ENCODE results near the gene SSX3. TPM values are rescaled to one million over a fixed set of nuclear protein-coding genes. Genes with fewer than 3 reads are reported as not detected.

Gene SSX3
- total and polyA plus RNA-seq, 10 of the 15 experiments (the other 5 are each of a cell fraction or from before 2014, with no cell fraction given), result not detected

GRCh38 chrX:48357681-48358080, 1.2 kb upstream of the SSX3 start:
- ATAC-seq, result no peak
- in situ Hi-C loops (cut with MboI), result no loop called here
- Histone ChIP-seq H3K4me1 (ENCODE audit: control insufficient read depth, insufficient read depth, low read length) (no peaks in the 10 kb centered on the region), H3K4me2 (ENCODE audit: control insufficient read depth, insufficient read depth) (no peak overlapping the region), H3K27ac (ENCODE audit: control insufficient read depth, insufficient read depth) (no peak overlapping the region), H3K9me3 (replicated peaks; ENCODE audit: control insufficient read depth, insufficient read depth, low read length) (no peaks in the 10 kb centered on the region), H4K20me1 (ENCODE audit: control insufficient read depth, insufficient read depth) (no peaks in the 10 kb centered on the region), H3K4me3 (no peak overlapping the region), H2AFZ (ENCODE audit: control insufficient read depth, low read depth, low read length) (no peak overlapping the region), H3K9ac (ENCODE audit: control insufficient read depth, insufficient read depth, low read length) (no peak overlapping the region), H3K36me3 (ENCODE audit: control insufficient read depth in 2 of 2, insufficient read depth in 2 of 2, low read length in 1 of 2) (no peaks in the 10 kb centered on the region), H3K27me3 (replicated peaks in 1 of 2; ENCODE audit: control insufficient read depth in 2 of 2, insufficient read depth in 2 of 2, low read length in 1 of 2) (no peaks in the 10 kb centered on the region), H3K79me2 (ENCODE audit: control insufficient read depth, insufficient read depth, low read length) (no peaks in the 10 kb centered on the region)
- ChIA-PET POLR2A (no interaction called here), CTCF (no interaction called here), RAD21 (ENCODE audit: unreplicated experiment) (no interaction called here), SMC1A (ENCODE audit: uncharacterized antibody, unreplicated experiment) (no interaction called here)
- TF ChIP-seq BCL3 (IDR thresholded peaks at IDR 0.05; ENCODE audit: borderline replicate concordance, insufficient read depth, low read depth, low read length, poor library complexity, severe bottlenecking), result no peak
- no peak for TF ChIP-seq EZH2 (IDR thresholded peaks at IDR 0.05; ENCODE audit: borderline replicate concordance, control insufficient read depth, low read depth, low read length)
- no peak for TF ChIP-seq WRNIP1 (IDR thresholded peaks at IDR 0.05; ENCODE audit: borderline replicate concordance, low read depth, low read length)
- TF ChIP-seq SIX5 (IDR thresholded peaks at IDR 0.05; ENCODE audit: low read depth, low read length, severe bottlenecking), result no peak
- no peak for TF ChIP-seq RFX5 (IDR thresholded peaks at IDR 0.05; ENCODE audit: low read depth, low read length)
- no peak for TF ChIP-seq RBBP5 (conservative IDR thresholded peaks at IDR 0.05)
- TF ChIP-seq ZBED1 (IDR thresholded peaks at IDR 0.05; ENCODE audit: borderline replicate concordance), result no peak
- no peak for TF ChIP-seq YBX1 (IDR thresholded peaks at IDR 0.05)
- no peak for TF ChIP-seq HCFC1 (IDR thresholded peaks at IDR 0.05; ENCODE audit: low read length)
- TF ChIP-seq CTCF (IDR thresholded peaks at IDR 0.05 in 2 of 3, conservative IDR thresholded peaks at IDR 0.05 in 1 of 3; ENCODE audit: control insufficient read depth in 2 of 3, extremely low read depth in 1 of 3, insufficient read depth in 1 of 3, low read depth in 3 of 3, low read length in 3 of 3), result no peak
- no peak for TF ChIP-seq TCF7 (IDR thresholded peaks at IDR 0.05; ENCODE audit: borderline replicate concordance)
- TF ChIP-seq HSF1 (IDR thresholded peaks at IDR 0.05; ENCODE audit: low read depth, low read length), result no peak
- TF ChIP-seq ZNF24 (IDR thresholded peaks at IDR 0.05), result no peak
- TF ChIP-seq ZBTB33 (IDR thresholded peaks at IDR 0.05), result no peak
- no peak for TF ChIP-seq ETV6 (conservative IDR thresholded peaks at IDR 0.05 in 1 of 2, IDR thresholded peaks at IDR 0.05 in 1 of 2; ENCODE audit: borderline replicate concordance in 1 of 2, low read depth in 1 of 2)
- TF ChIP-seq YY1 (IDR thresholded peaks at IDR 0.05; ENCODE audit: low read depth, low read length), result no peak
- TF ChIP-seq NFIC (IDR thresholded peaks at IDR 0.05; ENCODE audit: low read depth, low read length), result no peak
- FAIRE-seq, result no peak
- 64% methylated on average over 6 of the region's 8 CpGs for WGBS (ENCODE audit: insufficient coverage, insufficient replicate concordance, low lambda C conversion rate, missing lambda C conversion rate)
- intact Hi-C loops (cut with micrococcal nuclease; ENCODE audit: unreplicated experiment), result no loop called here
- BruUV-seq (replicated peaks), result no TSS peak
- no peak for DNase-seq (ENCODE audit: low read depth, low spot score)
